ENCODE results near the gene PDE4D.
A peak's percentile ranks its signal among the peaks of the same experiment; 100 is the strongest.

PDE4D gene

DNA sequence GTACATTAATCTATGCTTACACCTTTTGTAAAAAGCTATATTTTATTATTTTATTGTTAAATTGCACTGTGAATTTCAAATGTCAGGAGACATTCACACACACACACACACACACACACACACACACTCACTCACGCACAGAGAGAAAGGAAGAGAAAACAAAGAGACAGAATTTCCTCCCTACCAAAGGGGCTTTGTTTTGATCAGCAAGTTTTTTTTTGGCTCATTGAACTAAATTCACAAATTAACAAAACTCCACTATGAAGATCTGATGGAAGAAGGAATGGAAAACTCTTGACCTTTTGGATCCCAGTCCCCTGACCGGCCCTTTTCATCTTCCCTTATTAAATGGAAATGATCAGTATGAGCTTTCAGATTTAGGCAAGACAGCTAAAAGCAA lies 161.2 kb downstream of the PDE4D start:
- DNase-seq: no peak

DNA sequence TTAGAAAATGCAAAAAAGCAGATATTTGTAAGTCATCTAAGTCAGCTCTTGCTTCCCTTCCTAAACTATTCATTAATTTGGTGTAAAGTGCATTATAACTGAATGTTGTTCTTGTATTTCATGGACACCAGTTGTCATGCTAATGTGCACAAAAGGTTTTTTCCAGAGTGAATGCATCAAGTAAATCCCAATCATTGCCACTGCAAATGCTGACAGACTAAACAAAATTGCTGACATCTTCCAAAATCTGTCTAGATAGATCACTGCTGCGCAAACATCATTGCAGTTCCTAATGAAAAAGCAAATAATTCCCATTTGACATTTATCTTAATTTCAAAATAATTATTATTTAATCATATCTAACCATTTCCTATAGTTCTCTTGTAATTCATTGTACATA lies 161.7 kb downstream of the PDE4D start:
- no peak for DNase-seq

DNA sequence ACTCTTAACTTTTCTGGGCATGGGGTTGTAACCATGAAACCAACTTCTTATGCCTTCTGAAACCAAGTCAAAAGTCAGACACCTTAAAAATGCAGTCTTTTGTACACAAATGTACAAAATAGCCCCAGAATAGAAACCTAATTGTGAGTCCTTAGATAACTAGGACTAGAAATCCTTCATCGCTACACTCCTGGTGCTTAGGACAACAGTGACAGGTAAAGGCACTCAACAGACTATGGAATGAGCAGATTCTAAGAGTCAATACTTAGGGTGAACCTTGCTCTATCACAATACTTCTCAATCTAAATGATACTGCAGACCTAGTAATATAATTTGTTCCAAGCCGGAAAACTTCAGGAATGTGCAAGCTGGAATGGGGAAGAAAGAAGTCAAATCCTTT lies 163.7 kb downstream of the PDE4D start:
- DNase-seq: no peak

DNA sequence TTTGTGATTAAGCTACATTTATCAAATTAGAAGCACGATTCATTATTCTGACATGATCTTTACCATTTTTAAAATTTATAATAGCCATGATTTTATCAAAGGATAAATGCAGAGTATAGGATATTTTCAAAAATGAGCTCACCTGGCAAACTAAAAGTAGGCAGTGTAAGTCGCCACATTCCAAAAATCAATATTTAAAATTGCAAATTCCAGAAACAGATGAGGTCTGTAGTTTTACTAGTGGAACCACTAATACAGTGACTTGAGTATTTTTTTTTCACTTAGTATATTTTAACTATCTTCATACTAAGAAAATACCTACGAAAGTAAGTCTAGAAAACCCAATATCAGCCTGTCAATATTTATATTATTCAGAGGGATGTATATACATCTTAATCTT lies 164.2 kb downstream of the PDE4D start:
- DNase-seq: no peak

DNA sequence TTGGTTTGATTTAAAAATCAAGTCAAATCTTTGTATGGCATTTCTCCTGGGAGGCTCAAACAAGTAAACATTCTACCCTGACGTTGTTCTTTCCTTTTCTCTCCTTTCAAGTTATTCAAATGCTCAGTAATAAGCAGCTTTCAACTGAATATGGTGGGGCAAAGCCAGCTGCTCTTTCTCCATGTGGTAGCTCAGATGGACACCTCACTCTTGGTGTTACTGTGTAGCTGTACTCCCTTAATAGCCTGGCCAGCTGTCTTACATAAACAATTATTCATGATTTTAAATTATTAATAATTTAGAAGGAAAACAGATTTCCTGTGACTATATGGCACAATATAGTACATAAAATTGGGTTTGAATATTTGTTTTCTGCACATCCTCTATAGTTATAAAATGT lies 165.2 kb downstream of the PDE4D start:
- no peak for DNase-seq

DNA sequence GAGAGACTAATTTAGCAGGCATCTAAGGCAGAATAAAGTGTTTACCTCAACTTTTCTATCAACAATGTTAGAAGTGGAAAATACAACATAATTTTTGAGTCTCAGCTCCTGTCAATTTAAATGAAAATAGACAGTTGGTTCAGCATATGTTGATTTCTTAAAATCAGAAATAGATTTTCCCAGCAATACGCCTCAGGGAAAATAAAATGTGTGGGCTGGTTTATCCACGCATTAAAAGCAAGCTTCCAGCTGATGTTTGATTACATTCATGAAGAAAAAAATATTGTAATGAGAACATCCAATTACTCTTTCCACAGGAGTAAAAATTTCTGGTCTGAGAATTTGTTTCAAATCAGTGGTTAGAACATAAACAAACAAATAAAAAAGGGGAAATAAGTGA lies 166.3 kb downstream of the PDE4D start:
- no peak for DNase-seq

DNA sequence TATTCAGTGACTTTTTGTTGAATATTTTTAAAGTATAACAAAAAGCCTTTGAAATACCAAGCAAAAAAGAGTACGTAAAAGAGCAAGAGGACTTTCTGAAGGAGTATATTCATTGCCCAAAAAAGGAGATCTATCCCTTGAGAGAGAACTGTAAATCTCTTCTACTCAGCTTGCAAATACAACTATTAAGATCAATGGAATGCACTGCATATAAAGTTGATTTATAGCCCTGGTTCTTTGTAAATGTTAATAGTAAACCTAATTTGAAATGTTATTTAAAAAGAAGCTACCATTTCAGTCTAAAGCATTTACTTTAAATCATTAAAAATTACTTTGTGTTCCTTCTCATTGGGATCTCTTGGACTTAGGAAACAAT lies 168.1 kb downstream of the PDE4D start:
- DNase-seq: no peak

DNA sequence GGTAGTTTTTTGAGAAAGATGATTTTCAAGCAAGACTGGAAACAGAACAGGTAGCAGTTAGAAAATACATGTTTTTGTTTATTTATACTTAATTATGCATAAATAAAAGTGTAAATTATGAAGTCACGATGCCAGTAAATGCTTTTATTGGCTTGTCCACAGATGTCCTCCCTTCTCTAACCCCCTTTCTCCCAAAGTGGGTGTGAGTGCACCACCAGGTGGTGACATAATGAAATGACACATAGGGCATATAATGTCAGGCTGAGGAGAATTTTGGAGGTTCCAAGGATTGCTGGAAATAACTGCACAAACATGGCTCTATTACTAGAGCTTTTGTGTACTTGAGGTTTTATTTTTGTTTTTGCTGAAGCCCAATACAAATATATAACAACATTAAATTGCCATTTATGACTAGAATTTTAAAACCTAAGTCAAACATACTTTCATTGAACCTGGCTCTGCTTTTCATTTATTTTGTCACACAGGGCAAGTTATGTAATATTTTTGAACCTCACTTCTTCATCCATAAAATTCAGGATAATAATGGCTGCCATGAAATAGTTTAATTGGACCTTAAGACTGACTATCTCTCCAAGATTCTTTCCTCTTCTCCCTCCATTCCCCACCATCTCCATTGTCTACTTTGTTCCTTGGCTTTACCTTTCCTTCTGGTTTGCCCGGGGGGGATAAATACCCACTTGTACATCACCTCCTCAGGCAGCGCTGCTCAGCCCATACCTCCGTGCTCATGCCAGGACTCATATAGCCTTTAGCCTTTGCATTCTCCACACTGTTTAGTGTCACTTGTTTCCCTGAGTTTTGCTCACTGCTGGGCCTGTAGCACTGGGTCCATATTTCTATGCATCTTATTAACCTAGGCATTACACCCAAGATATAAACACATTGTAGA lies 168.8 kb downstream of the PDE4D start:
- no peak for DNase-seq

DNA sequence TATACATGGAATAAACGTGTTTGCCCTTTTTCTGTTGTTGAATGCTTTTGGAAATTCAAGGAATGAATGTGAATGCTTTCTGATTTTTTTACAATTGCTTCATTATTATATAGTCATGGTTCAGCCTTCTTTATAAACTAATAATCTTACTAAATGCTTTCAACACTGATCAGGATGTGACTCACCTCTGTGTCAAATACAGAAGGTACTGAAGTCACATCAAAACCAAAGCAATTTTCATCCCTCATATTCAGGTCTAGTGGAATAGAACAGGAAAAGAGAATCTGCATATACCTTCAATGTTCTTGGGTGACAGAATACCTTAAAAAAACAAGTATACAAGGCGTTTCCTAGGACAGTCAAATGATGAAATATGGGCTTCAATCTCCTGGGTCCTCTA lies 170.7 kb downstream of the PDE4D start:
- no peak for DNase-seq

DNA sequence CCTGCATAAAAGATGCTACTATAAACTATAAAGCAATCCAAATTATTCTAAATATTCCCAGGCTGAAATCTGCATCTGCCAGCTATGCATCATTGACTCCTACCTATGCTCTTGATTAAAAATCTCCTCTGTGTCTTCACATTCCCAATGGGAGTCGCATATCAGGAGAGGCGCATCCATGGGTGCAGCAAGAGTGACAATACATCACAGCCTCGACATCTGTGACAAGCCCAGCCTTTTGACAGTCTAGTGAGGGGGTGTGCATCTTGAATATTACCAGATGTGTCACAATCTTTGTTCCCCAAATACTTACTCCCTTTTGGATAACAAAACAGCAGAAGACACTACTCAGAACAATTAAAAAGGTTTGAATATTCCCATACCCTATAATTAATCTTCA lies 171.8 kb downstream of the PDE4D start:
- DNase-seq: no peak

DNA sequence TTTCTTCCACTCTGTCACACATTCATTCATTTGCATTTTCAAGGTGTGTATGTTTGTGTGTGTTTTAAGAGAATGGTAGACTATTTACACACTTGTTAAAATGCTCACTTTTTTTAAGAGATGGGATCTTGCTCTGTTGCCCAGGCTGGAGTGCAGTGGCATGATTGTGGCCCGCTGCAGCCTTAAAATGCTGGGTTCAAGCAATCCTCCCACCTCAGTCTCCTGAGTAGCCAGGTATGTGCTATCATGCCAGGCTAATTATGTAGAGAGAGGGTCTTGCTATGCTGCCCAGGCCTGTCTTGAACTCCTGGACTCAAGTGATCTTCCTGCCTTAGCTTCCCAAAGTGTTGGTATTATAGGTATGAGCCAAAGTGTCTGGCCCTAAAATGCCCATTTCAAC lies 173.5 kb downstream of the PDE4D start:
- no peak for DNase-seq

DNA sequence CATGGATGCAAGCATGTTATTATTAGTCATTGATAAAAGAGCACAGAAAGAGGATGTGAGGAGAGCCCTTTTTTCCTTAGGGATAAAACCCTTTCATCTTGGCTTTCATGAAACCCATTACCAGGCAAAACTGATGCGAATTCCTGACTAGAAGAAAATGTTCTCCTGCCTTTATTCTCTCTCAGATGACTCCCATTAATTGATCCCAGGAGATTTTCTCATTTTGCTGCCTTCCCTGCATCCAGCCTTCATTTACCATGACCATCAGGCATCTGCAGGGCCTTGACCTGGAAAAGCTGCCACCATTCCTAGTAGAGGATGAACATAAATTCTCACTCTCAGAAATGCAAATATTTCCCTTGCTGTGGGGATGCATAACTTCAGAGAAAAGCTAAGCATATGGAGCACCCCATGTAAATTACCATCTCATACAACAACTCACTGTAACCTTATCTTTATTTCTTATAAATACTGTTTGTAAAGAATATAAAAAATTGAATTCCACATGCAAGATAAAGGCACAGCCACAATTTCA lies 176.5 kb downstream of the PDE4D start:
- DNase-seq: no peak

DNA sequence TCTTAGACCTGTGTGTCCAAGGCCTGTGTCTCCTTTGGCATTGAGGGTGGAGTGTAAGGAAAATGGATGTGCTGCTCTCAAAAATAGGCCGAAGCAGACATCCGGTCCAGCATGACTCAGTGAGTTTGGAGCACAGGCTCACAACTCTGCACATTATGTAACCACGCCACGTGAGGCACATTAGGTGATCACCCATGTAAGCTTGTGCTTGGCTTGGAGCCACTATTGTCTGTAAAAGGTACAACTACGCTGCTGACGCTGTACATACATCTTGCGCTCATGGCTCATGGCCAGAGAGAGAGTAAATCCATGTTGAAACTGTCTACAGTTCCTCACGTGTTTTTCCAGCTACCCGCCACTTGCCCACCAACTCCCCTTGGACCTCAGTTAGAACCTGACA lies 177.5 kb downstream of the PDE4D start:
- no peak for DNase-seq

DNA sequence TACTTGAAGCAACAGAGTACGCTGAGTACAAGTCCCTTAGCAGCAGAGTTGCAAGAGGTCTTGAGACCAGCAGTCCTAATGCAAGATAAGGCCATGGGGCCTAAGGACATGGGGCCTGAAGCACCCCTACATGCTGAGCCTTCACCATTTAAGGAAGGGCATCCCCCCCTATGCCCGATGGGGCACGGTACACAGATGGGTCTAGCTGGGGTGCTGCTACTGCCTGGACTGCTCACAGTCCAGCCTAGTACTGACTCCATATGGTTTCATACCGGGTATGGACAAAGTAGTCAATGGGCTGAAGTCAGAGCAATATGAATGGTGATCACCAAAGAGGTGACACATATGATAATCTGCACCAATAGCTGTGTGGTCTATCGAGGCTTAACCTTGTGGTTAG lies 178.3 kb downstream of the PDE4D start:
- no peak for DNase-seq

DNA sequence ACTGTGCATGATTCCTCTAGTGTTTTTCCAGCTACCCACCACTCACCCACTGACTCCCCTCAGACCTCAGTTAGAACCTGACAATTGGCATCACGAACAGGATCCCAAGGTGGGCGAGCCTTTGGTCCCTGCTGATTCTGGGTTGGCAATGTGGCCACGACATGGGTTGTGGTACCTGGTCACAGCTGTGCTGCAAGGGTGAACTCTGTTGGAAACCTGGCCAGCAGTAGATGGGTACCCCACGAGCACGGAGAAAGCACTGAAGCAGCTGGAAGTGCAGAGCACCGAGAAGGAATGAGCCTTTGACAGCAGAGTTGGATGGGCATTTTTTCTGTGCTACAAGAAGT lies 180.1 kb downstream of the PDE4D start:
- DNase-seq: no peak

DNA sequence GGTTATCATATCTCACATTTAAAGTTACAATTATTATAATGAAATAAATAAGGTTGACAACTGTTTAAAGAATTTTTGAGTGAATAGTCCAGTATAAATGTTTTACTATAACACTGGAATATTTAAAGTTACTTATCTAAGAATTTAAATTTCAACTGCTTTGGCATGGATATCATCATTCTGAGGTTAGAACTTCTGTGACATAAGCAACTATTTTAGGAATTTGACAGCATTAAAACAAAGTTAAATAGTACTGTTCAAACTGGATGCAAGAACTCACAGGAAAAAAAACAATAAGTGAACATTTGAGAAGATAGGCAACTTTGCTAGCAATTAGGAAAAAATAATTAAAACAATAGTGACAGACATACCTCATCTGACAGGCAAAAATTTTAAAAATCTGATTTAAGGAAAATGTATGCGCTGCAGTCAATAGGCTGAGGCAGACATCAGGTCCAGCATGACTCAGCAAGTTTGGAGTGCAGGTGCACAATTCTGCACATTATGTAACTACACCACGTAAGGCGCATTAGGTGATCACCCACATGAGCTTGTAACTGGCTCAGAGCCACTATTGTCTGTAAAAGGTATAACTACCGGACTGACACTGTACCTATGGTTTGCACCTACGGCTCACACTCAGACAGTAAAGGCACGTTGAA lies 180.6 kb downstream of the PDE4D start:
- DNase-seq: no peak

DNA sequence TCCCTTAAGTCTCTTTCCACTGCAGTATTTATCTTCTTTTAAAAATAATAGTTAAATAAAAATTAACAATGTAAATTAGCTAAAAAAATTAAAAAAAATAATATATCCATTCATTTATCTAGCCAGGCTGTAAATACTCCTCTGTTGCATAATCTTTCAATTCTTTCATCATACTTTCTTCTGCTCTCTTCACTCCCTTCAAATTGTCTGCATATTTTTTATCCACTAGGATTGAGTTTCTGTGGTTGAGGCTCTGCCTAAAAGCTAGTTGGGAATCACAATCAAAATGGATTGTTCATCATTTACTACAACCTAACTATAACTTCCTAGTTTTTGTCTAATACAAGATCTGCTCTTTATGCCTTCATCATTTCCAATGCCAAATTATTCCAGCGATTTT lies 182.2 kb downstream of the PDE4D start:
- no peak for DNase-seq

DNA sequence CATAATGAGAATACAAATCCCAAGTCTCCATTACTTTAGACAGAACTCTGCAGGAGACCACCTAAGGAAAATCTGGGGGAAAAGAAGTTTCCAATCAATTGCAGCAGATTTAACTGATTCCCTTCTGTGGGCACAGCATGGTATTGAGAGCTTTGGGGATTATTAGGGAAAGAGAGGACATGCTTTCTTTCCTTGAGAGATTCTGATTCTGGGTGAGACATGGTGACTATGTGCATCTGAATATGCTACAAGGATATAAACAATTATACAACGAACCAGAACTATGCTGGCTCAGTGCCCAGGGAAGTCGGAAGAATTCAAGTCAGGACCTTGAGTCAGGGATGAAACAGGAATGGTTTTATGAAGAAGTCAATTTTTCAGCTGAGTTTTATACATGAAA lies 183.7 kb downstream of the PDE4D start:
- no peak for DNase-seq

DNA sequence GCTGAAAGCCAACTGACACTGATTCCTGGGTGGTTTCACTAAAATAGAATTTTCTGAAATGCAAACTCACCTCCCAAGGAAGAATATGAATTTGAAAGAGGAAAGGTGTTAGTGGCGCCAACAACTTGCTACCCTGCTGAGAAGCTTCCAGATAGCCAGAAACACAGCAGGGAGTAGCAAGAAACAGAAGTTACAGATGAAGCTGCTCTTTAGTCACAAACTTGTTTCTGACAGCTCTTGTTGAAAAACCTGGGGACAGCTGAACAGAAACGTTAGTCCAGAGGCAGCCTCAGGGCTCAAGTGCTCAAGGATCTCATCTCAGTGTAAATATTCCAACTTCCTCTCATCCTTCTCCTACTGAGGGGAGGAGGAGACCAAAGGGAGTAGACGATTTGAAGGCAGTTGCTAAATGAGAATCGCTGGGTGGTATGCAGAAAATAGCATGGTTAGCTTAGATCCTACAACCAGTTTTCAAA lies 184.1 kb downstream of the PDE4D start:
- no peak for DNase-seq

DNA sequence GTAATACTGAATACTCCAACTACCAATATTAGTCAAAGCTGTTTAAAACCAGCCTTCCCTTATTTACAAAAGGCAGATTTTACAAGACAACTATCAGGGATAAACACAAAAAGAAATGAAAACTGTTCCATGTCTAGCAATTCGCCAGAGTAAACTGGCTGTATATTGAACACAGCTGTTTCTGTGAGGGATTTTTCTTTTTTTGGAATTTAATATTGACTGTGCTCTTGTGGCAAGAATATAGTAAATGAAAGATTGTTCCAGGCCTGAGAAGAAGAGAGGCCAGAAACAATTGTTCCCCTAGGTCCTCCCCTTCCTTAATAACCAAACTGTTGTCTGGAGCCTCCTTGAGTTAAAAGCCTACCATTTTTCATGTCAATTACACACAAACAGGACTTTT lies 188.6 kb downstream of the PDE4D start:
- no peak for DNase-seq

DNA sequence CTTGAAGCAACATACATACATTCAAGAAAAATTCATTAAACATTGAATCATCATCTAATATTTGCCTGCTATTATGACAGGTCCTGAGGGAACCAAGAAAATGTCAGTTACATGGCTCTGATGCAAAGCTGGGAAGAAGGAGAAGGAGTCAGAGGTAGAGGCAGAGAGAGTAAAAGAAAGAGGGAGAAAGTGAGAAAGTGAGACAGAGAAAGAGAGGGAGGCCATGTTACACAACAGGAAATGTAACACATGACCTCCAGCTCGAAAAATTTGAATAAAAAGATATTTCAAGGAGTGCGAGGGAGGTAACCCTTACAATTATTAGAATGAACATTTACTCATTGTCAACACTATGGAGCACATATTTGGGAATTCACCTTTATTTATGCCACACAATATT lies 189.7 kb downstream of the PDE4D start:
- no peak for DNase-seq

DNA sequence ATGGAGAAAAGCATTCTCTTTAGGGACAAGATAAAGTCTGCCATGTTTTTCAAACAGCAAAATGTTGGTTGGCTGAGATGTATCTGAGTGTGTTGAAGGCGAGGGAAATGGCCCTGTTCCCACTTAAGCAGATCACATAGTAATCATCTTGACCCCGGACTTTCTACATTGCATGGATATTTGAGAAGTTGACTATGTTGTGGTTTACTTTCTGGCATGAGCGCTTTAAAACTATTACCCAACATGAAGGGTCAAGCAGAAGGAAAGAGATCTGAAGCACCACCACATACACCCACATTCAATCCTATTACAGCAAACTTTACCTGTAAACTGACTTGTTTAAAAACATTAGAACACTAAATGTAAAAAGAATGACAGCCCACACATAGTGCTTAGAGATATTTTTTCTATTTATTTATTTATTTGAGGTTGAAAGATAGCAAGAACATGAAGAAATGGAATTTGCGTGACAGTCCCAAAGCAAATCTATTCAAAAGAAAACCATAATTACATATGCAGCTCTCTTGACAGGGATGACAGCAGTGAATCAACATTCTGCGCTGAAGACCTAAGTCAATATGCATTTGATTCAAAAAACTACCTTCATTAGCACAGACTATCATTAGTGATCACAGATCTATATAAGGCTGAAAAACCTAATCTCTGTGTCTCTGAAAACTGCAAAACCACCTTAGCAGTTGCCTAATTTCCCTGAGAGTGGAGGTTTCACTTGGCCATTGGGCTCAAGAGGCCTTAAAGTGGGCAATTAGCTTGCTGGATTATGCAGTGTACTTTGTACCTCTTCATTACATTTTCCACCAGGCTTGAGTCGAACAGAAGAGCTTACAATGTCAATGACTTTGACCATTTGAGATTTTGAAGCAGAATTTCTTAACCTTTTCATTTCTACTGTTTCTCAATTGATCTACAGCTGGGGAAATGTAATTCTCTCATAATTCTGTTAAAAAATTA lies 195.0 kb downstream of the PDE4D start:
- DNase-seq: peak; percentile 34

DNA sequence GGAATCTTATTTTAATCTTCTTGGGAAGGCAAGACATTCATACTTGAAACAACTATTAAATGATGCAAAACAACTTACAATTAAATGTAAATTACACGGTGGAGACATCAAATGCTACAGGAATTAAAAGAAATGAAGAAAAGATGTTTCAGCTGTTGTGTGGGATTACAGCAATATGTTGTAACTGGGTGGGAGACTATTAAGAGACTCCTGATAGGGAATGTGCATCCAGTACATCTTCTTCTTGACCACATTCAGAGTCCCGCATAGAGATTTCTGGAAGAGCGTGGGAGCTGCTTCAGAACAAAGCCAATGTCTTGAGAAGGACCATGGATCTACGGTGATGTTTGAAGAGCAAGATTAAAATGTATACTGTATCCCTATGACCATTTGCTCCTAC lies 199.1 kb downstream of the PDE4D start:
- DNase-seq: no peak

Measured in DMS79 treated with DMSO at 0.1 percent for 48 hours (cell line).